SK-N-SH (cell line): ENCODE data around the gene TMEM164.

Experiments
- EP300 ChIP-seq, 2 experiments: IDR thresholded peaks; 2 replicates each; pipeline versions ENCODE4 v1.4.0 to v1.6.1; 2012; ENCODE audit warnings: borderline replicate concordance in 1 of 2, low read depth in 1 of 2, low read length in 1 of 2
- GABPA ChIP-seq: IDR thresholded peaks from 2 replicates; pipeline ENCODE4 v1.4.0; 2012; ENCODE audit warnings: low read depth, mild to moderate bottlenecking
- JUND ChIP-seq: IDR thresholded peaks from 2 replicates; pipeline ENCODE4 v1.4.0; 2012
- MEF2A ChIP-seq: IDR thresholded peaks from 2 replicates; pipeline ENCODE4 v1.4.0; 2012; ENCODE audit warnings: low read depth, borderline replicate concordance
- POLR2AphosphoS5 ChIP-seq: IDR thresholded peaks from 2 replicates; pipeline ENCODE4 v1.6.1; 2012; ENCODE audit warnings: low read depth, low read length
- RAD21 ChIP-seq: IDR thresholded peaks from 2 replicates; pipeline ENCODE4 v1.6.1; 2012; ENCODE audit warnings: mild to moderate bottlenecking, low read length
- RCOR1 ChIP-seq: fragments of 150-350 bp; IDR thresholded peaks from 2 replicates; pipeline ENCODE4 v1.6.1; 2017; ENCODE audit warnings: antibody characterized with exemption, low read length
- SIN3A ChIP-seq: IDR thresholded peaks from 2 replicates; pipeline ENCODE4 v1.6.1; 2012; ENCODE audit warnings: low read depth, mild to moderate bottlenecking, low read length, moderate library complexity, borderline replicate concordance
- TCF12 ChIP-seq: IDR thresholded peaks from 2 replicates; pipeline ENCODE4 v1.4.0; 2012
- YY1 ChIP-seq: IDR thresholded peaks from 2 replicates; pipeline ENCODE4 v1.4.0; 2012; ENCODE audit warnings: low read depth, mild to moderate bottlenecking
- TF ChIP-seq, protein P1 (sequence below): fragments of 200-600 bp; sonication (generic); IDR thresholded peaks from 2 replicates; pipeline ENCODE4 v1.6.1; 2017; ENCODE audit warnings: antibody characterized with exemption, mild to moderate bottlenecking, moderate library complexity
- TF ChIP-seq, protein P2 (sequence below): IDR thresholded peaks from 2 replicates; pipeline ENCODE4 v1.6.1; 2012; ENCODE audit warnings: mild to moderate bottlenecking, low read depth, low read length, moderate library complexity
- TF ChIP-seq, protein P3 (sequence below): IDR thresholded peaks from 2 replicates; pipeline ENCODE4 v1.4.0; 2012; ENCODE audit warnings: low read depth, borderline replicate concordance

DNA sequence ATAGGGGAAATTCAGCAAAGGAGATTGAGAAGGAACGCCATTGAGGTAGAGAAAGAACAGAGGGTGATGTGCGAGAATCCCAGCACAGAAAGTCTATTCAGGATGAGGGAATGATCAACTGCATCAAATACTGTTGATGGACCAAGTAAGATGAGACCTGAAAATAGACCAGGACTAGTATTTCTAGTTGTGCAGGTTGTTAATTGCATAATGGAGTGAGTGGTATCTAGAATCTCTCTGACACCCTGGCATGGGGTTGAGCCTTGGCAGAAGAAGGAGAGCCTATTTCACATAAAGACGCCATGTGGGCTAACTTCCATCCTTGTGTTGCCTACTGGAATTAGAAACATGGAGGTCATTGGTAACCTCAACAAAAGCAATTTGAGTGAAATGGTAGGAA, 135.6 kb downstream of the TMEM164 start:
- TF ChIP-seq, protein P1, sequence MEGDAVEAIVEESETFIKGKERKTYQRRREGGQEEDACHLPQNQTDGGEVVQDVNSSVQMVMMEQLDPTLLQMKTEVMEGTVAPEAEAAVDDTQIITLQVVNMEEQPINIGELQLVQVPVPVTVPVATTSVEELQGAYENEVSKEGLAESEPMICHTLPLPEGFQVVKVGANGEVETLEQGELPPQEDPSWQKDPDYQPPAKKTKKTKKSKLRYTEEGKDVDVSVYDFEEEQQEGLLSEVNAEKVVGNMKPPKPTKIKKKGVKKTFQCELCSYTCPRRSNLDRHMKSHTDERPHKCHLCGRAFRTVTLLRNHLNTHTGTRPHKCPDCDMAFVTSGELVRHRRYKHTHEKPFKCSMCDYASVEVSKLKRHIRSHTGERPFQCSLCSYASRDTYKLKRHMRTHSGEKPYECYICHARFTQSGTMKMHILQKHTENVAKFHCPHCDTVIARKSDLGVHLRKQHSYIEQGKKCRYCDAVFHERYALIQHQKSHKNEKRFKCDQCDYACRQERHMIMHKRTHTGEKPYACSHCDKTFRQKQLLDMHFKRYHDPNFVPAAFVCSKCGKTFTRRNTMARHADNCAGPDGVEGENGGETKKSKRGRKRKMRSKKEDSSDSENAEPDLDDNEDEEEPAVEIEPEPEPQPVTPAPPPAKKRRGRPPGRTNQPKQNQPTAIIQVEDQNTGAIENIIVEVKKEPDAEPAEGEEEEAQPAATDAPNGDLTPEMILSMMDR: no peak
- no peak for TF ChIP-seq MEF2A
- TF ChIP-seq, protein P2, sequence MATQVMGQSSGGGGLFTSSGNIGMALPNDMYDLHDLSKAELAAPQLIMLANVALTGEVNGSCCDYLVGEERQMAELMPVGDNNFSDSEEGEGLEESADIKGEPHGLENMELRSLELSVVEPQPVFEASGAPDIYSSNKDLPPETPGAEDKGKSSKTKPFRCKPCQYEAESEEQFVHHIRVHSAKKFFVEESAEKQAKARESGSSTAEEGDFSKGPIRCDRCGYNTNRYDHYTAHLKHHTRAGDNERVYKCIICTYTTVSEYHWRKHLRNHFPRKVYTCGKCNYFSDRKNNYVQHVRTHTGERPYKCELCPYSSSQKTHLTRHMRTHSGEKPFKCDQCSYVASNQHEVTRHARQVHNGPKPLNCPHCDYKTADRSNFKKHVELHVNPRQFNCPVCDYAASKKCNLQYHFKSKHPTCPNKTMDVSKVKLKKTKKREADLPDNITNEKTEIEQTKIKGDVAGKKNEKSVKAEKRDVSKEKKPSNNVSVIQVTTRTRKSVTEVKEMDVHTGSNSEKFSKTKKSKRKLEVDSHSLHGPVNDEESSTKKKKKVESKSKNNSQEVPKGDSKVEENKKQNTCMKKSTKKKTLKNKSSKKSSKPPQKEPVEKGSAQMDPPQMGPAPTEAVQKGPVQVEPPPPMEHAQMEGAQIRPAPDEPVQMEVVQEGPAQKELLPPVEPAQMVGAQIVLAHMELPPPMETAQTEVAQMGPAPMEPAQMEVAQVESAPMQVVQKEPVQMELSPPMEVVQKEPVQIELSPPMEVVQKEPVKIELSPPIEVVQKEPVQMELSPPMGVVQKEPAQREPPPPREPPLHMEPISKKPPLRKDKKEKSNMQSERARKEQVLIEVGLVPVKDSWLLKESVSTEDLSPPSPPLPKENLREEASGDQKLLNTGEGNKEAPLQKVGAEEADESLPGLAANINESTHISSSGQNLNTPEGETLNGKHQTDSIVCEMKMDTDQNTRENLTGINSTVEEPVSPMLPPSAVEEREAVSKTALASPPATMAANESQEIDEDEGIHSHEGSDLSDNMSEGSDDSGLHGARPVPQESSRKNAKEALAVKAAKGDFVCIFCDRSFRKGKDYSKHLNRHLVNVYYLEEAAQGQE: no peak
- no peak for TF ChIP-seq SIN3A
- no peak for TF ChIP-seq EP300 (IDR thresholded peaks at IDR 0.05; ENCODE audit: borderline replicate concordance in 1 of 2, low read depth in 1 of 2, low read length in 1 of 2)
- no peak for TF ChIP-seq RCOR1
- no peak for TF ChIP-seq YY1
- TF ChIP-seq POLR2AphosphoS5: no peak
- no peak for TF ChIP-seq RAD21
- TF ChIP-seq GABPA: no peak
- TF ChIP-seq, protein P3, sequence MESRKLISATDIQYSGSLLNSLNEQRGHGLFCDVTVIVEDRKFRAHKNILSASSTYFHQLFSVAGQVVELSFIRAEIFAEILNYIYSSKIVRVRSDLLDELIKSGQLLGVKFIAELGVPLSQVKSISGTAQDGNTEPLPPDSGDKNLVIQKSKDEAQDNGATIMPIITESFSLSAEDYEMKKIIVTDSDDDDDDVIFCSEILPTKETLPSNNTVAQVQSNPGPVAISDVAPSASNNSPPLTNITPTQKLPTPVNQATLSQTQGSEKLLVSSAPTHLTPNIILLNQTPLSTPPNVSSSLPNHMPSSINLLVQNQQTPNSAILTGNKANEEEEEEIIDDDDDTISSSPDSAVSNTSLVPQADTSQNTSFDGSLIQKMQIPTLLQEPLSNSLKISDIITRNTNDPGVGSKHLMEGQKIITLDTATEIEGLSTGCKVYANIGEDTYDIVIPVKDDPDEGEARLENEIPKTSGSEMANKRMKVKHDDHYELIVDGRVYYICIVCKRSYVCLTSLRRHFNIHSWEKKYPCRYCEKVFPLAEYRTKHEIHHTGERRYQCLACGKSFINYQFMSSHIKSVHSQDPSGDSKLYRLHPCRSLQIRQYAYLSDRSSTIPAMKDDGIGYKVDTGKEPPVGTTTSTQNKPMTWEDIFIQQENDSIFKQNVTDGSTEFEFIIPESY: no peak
- no peak for TF ChIP-seq TCF12
- TF ChIP-seq JUND: no peak
